Colonic mucosa (tissue), 4 donors: ENCODE measurements around the gene RGL1. TPM values are rescaled to one million over a fixed set of nuclear protein-coding genes. Genes with fewer than 3 reads are reported as not detected.
A peak's percentile ranks its signal among the peaks of the same experiment; 100 is the strongest.

Experiments used
- DNase-seq: peaks from one replicate; pipeline ENCODE4 v3.0.0-alpha.2; 2020
- H3K27ac ChIP-seq: fragments of 200-600 bp; one replicate; pipeline ENCODE4 v1.8.0; 2021
- H3K27me3 ChIP-seq: fragments of 200-600 bp; one replicate; pipeline ENCODE4 v1.8.0; 2021
- H3K36me3 ChIP-seq: fragments of 200-600 bp; one replicate; pipeline ENCODE4 v1.8.0; 2021
- H3K4me1 ChIP-seq: fragments of 200-600 bp; one replicate; pipeline ENCODE4 v1.8.0; 2021; ENCODE audit warnings: mild to moderate bottlenecking
- H3K4me3 ChIP-seq: fragments of 200-600 bp; one replicate; pipeline ENCODE4 v1.8.0; 2021
- H3K9ac ChIP-seq, 2 donors: one replicate each; pipeline ENCODE4 v1.7.0; 2013; ENCODE audit warnings: control low read depth in 2 of 2, low read depth in 2 of 2, low read length in 2 of 2
- H3K9me3 ChIP-seq: fragments of 200-600 bp; one replicate; pipeline ENCODE4 v1.8.0; 2021
- CTCF ChIP-seq: fragments of 200-600 bp; IDR thresholded peaks from one replicate; pipeline ENCODE4 v1.8.0; 2022; ENCODE audit warnings: antibody characterized with exemption, mild to moderate bottlenecking
- intact Hi-C: fragments of 100-400 bp; cut with DNase I; formaldehyde crosslinking; loops from one replicate; pipeline ENCODE4 v1.14.1; 2022
- total RNA-seq, 2 donors: library from RNA; stranded (reverse); fragmentation: NEBNext Ultra II Directional in 1 of 2; extraction: Animal tissue kit (Norgen Biotek cat#: 25700) in 1 of 2; gene quantifications; one replicate each; pipeline ENCODE4 v1.2.1, GENCODE V29; 2021
- donor health status: healthy.
- donor health status: DM: no; HTN: no; CAD: no.
- donor health status: DM: no; HTN: no; CAD: no.

RGL1 gene
- total RNA-seq, 2 donors from 2014 or later = 4.0 to 9.5 TPM

- H3K27me3 ChIP-seq = no peaks in the 10 kb centered on the region
- no peaks in the 10 kb centered on the region for H3K4me1 ChIP-seq
- H3K4me3 ChIP-seq = peak overlapping the region; percentile 0
- peak overlapping the region; percentile 2 for H3K27ac ChIP-seq
- H3K9ac ChIP-seq = peak overlapping the region in 1 of 2 donors; percentile 45
- intact Hi-C loops = no loop called here
- TF ChIP-seq CTCF = no peak
- no peaks in the 10 kb centered on the region for H3K36me3 ChIP-seq
- H3K9me3 ChIP-seq = no peaks in the 10 kb centered on the region
- DNase-seq = no peak
Observed at GRCh38 chr1:183806125-183806524, 1.2 kb downstream of the RGL1 start.

DNA sequence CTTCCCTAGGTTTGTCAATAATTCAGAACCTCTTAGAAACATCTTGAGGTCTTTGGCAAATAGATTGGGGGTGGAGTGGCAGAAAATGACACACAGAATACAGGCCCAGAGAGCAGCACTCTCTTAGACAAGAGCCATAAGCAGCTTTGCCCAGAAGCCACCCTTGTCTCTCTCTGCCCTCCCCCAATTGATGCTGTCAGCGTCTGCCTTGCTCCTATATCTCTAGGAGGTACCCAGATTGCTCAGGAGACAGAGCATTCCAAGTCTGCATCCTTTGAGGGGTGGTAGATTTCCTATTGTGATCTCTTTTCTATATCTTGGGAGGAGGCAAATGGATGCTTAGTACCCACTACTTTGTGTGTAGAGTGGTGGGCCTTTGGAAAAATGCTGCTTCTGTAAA is 1.8 kb downstream of the RGL1 start:
- H3K27me3 ChIP-seq = no peaks in the 10 kb centered on the region
- intact Hi-C loops = no loop called here
- DNase-seq = no peak
- H3K36me3 ChIP-seq = no peaks in the 10 kb centered on the region
- no peak for TF ChIP-seq CTCF
- H3K9ac ChIP-seq = peak overlapping the region in 1 of 2 donors; percentile 45
- no peaks in the 10 kb centered on the region for H3K4me1 ChIP-seq
- H3K9me3 ChIP-seq = no peaks in the 10 kb centered on the region
- H3K4me3 ChIP-seq = peak overlapping the region; percentile 0
- H3K27ac ChIP-seq = peak overlapping the region; percentile 2

- intact Hi-C loops = no loop called here
- Histone ChIP-seq H3K27ac (no peak overlapping the region), H3K4me3 (peak overlapping the region; percentile 0), H3K9ac (peak overlapping the region in 1 of 2 donors; percentile 9), H3K27me3 (no peaks in the 10 kb centered on the region), H3K4me1 (no peaks in the 10 kb centered on the region), H3K36me3 (no peaks in the 10 kb centered on the region), H3K9me3 (no peaks in the 10 kb centered on the region)
- no peak for DNase-seq
- no peak for TF ChIP-seq CTCF
Observed at GRCh38 chr1:183807549-183808168, 2.7 kb downstream of the RGL1 start.

DNA sequence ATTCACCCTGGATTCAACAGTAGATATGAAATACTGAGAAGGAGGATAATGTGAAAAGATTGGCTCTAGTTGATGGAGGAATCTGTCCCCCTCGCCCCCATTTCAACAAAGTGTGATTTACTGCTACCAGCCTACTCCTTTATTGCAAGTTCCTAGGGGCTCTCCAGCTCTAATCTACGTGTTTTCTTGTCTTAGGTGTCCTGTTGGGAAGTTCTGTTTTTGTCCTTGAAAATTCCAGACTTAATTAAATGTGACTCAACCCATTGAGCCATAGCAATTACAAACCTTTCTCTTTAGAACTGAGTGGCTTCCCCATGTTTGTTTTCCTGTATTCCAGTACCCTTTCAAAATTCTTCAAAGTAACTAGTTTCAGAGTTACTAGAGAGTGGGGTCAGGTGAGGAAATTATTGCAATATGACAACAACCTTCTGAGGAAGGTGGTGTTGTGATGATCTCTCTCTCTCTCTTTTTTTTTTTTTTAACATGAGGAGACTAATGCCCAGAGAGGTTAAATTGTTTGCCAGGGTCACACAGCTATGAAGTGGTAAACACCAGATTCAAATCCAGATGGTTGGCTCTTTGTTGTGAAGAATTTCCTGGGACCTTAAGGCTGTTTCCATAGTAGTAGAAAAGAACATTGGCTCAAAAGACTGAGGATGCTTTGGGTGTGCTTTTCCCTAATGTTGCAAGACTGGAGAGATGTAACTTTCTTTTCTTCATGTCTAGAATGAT is 3.5 kb downstream of the RGL1 start:
- no peak for TF ChIP-seq CTCF
- no peak overlapping the region for H3K27ac ChIP-seq
- intact Hi-C loops = no loop called here
- H3K9ac ChIP-seq = peak overlapping the region in 1 of 2 donors; percentile 5
- no peaks in the 10 kb centered on the region for H3K36me3 ChIP-seq
- no peaks in the 10 kb centered on the region for H3K4me1 ChIP-seq
- no peaks in the 10 kb centered on the region for H3K27me3 ChIP-seq
- H3K4me3 ChIP-seq = no peak overlapping the region
- no peaks in the 10 kb centered on the region for H3K9me3 ChIP-seq
- DNase-seq = no peak

GRCh38 chr1:183810121-183810520 is 5.2 kb downstream of the RGL1 start:
- Histone ChIP-seq H3K4me3 (no peak overlapping the region), H3K9ac (no peak overlapping the region), H3K27me3 (no peaks in the 10 kb centered on the region), H3K4me1 (no peaks in the 10 kb centered on the region), H3K9me3 (no peaks in the 10 kb centered on the region), H3K36me3 (no peaks in the 10 kb centered on the region), H3K27ac (no peak overlapping the region)
- TF ChIP-seq CTCF = no peak
- no peak for DNase-seq
- intact Hi-C loops = no loop called here
